Measurements from ENCODE around the gene CLDND2. TPM values are rescaled to one million over a fixed set of nuclear protein-coding genes. Genes with fewer than 3 reads are reported as not detected.

CLDND2 gene
- total and polyA plus RNA-seq, 2 of the 8 experiments (the other 6 are each of a cell fraction or from before 2014, with no cell fraction given) = 0.21 to 0.56 TPM

GRCh38 chr19:51364200-51365106 is 4.3 kb downstream of the CLDND2 start (continued):
- TF ChIP-seq CHD7 (IDR thresholded peaks at IDR 0.05; ENCODE audit: insufficient replicate concordance, low read length) = no peak
- no peak for TF ChIP-seq SIRT6 (IDR thresholded peaks at IDR 0.05; ENCODE audit: low read length)
- no peak for TF ChIP-seq EP300 (IDR thresholded peaks at IDR 0.05; ENCODE audit: borderline replicate concordance in 1 of 2, low read depth in 2 of 2, low read length in 2 of 2)
- no peak for TF ChIP-seq KDM4A (IDR thresholded peaks at IDR 0.05; ENCODE audit: low read depth, low read length, severe bottlenecking)
- no peak for TF ChIP-seq GABPA (IDR thresholded peaks at IDR 0.05; ENCODE audit: borderline replicate concordance, insufficient read depth, low read length)
- no peak for TF ChIP-seq YY1 (IDR thresholded peaks at IDR 0.05; ENCODE audit: low read depth, low read length)

Data from H1 (cell line).